HCT116 (cell line): ENCODE data around the gene CUEDC2. TPM values are rescaled to one million over a fixed set of nuclear protein-coding genes. Genes with fewer than 3 reads are reported as not detected.

Experiments
- ATAC-seq: fragments of 200-7000 bp; cut with Tn5 transposase; 2 replicates; pipeline ENCODE4 v1.9.1; 2020; ENCODE audit warnings: mild to moderate bottlenecking, moderate library complexity
- BruUV-seq: library from RNA; stranded (reverse); fragments of 400-500 nt; replicated peaks from 2 replicates; lab custom pipeline; 2021; lab: Mats Ljungman, UMichigan
- CTCF ChIA-PET: fragments of 300-600 bp; sonication (Branson Sonifier 250); formaldehyde crosslinking; loops from one replicate; lab custom pipeline; 2021; ENCODE audit warnings: antibody characterized with exemption; lab: Charles Lee
- POLR2A ChIA-PET: fragments of 300-600, 350-600 bp; sonication (Branson Sonifier 250); formaldehyde crosslinking; loops from one replicate; lab custom pipeline; 2021; ENCODE audit warnings: antibody characterized with exemption; lab: Charles Lee
- RAD21 ChIA-PET, 2 experiments: fragments of 300-600 bp; sonication (Branson Sonifier 250); formaldehyde crosslinking; loops; one replicate each; lab custom pipeline; 2023; ENCODE audit warnings: low total read pairs in 2 of 2; ENCODE audit not compliant: uncharacterized antibody in 2 of 2, unreplicated experiment in 2 of 2, low non-redundant PET in 1 of 2; lab: Charles Lee
- DNase-seq: peaks from one replicate; pipeline ENCODE4 v3.0.0-alpha.2; 2010; ENCODE audit warnings: low read depth, low spot score
- H2AFZ ChIP-seq: fragments of 200-600 bp; shearing (Covaris generic), sonication (generic); 2 replicates; pipeline ENCODE4 v1.6.1; 2017; ENCODE audit warnings: low read depth, mixed run types, mixed read lengths, antibody characterized with exemption, low read length; ENCODE audit not compliant: poor library complexity, severe bottlenecking
- H3K27ac ChIP-seq: 2 replicates; pipeline ENCODE4 v1.5.1; 2012; ENCODE audit warnings: low read depth, low read length
- H3K27me3 ChIP-seq: fragments of 200-600 bp; sonication (generic); 2 replicates; pipeline ENCODE4 v1.6.1; 2016; ENCODE audit warnings: mixed run types, low read length, mixed read lengths; ENCODE audit not compliant: insufficient read depth
- H3K36me3 ChIP-seq, 2 experiments: fragments of 200-500 bp in 1 of 2; fragments of 200-600 bp in 1 of 2; sonication (Bioruptor generic) in 1 of 2; sonication (generic) in 1 of 2; 2 replicates each; pipeline versions ENCODE4 v1.5.1 to v1.6.1; 2014 to 2016; ENCODE audit warnings: low read length in 2 of 2, inconsistent platforms in 1 of 2, mixed read lengths in 1 of 2, mixed run types in 1 of 2; ENCODE audit not compliant: insufficient read depth in 2 of 2, control insufficient read depth in 1 of 2
- H3K4me1 ChIP-seq, 2 experiments: fragments of 200-600 bp in 1 of 2; sonication (generic) in 1 of 2; 2 replicates each; pipeline versions ENCODE4 v1.5.1 to v1.6.1; 2012 to 2017; ENCODE audit warnings: low read length in 2 of 2, inconsistent platforms in 1 of 2, mild to moderate bottlenecking in 1 of 2, mixed read lengths in 1 of 2, mixed run types in 1 of 2, moderate library complexity in 1 of 2; ENCODE audit not compliant: insufficient read depth in 2 of 2, control insufficient read depth in 1 of 2
- H3K4me2 ChIP-seq: fragments of 200-600 bp; sonication (generic); 2 replicates; pipeline ENCODE4 v1.6.1; 2017; ENCODE audit warnings: mixed run types, low read length, mixed read lengths
- H3K4me3 ChIP-seq, 2 experiments: fragments of 200-600 bp in 1 of 2; sonication (generic) in 1 of 2; replicated peaks in 1 of 2; 2 replicates each; pipeline ENCODE4 v1.5.1; 2011 to 2016; ENCODE audit warnings: low read length in 2 of 2, control low read depth in 1 of 2, low read depth in 1 of 2, mild to moderate bottlenecking in 1 of 2, mixed read lengths in 1 of 2, mixed run types in 1 of 2
- H3K79me2 ChIP-seq: fragments of 200-600 bp; sonication (generic); 2 replicates; pipeline ENCODE4 v1.6.1; 2017; ENCODE audit warnings: mild to moderate bottlenecking, mixed run types, low read length, moderate library complexity, mixed read lengths; ENCODE audit not compliant: insufficient read depth
- H3K9ac ChIP-seq: fragments of 200-600 bp; sonication (generic); 2 replicates; pipeline ENCODE4 v1.6.1; 2016; ENCODE audit warnings: low read length, mixed read lengths
- H3K9me2 ChIP-seq: fragments of 200-600 bp; sonication (generic), shearing (Covaris generic); 2 replicates; pipeline ENCODE4 v1.6.1; 2017; ENCODE audit warnings: mixed run types, mild to moderate bottlenecking, moderate library complexity; ENCODE audit not compliant: insufficient read depth
- H3K9me3 ChIP-seq, 2 experiments: fragments of 200-500 bp in 1 of 2; fragments of 200-600 bp in 1 of 2; sonication (Bioruptor generic) in 1 of 2; sonication (generic) in 1 of 2; 2 replicates each; pipeline ENCODE4 v1.6.1; 2014 to 2017; ENCODE audit warnings: low read length in 2 of 2, mixed read lengths in 2 of 2, inconsistent platforms in 1 of 2, low read depth in 1 of 2, mild to moderate bottlenecking in 1 of 2, mixed run types in 1 of 2, moderate library complexity in 1 of 2; ENCODE audit not compliant: control insufficient read depth in 1 of 2, insufficient read depth in 1 of 2
- H4K20me1 ChIP-seq: fragments of 200-600 bp; sonication (generic), shearing (Covaris generic); 2 replicates; pipeline ENCODE4 v1.6.1; 2017; ENCODE audit warnings: mixed run types, mild to moderate bottlenecking, moderate library complexity; ENCODE audit not compliant: insufficient read depth
- ATF3 ChIP-seq: IDR thresholded peaks from 2 replicates; pipeline ENCODE4 v1.6.1; 2012
- CEBPB ChIP-seq: IDR thresholded peaks from 2 replicates; pipeline ENCODE4 v1.6.1; 2012; ENCODE audit warnings: low read depth
- ELF1 ChIP-seq: IDR thresholded peaks from 2 replicates; pipeline ENCODE4 v1.6.1; 2012; ENCODE audit warnings: low read depth, borderline replicate concordance
- EZH2phosphoT487 ChIP-seq: fragments of 200-600 bp; IDR thresholded peaks from 2 replicates; pipeline ENCODE4 v1.6.1; 2018; ENCODE audit warnings: antibody characterized with exemption, borderline replicate concordance
- FOSL1 ChIP-seq: IDR thresholded peaks from 2 replicates; pipeline ENCODE4 v1.6.1; 2012; ENCODE audit warnings: low read depth
- MAX ChIP-seq: IDR thresholded peaks from 2 replicates; pipeline ENCODE4 v1.6.1; 2012
- POLR2A ChIP-seq: IDR thresholded peaks from 2 replicates; pipeline ENCODE4 v1.7.0; 2011; ENCODE audit warnings: borderline replicate concordance; ENCODE audit not compliant: insufficient read depth, insufficient read length; ENCODE audit errors: extremely low read depth
- POLR2AphosphoS5 ChIP-seq: IDR thresholded peaks from 2 replicates; pipeline ENCODE4 v1.6.1; 2011; ENCODE audit warnings: mild to moderate bottlenecking, low read depth, low read length, moderate library complexity
- SIN3A ChIP-seq: IDR thresholded peaks from 2 replicates; pipeline ENCODE4 v1.6.1; 2012; ENCODE audit warnings: low read depth
- SP1 ChIP-seq: IDR thresholded peaks from 2 replicates; pipeline ENCODE4 v1.6.1; 2012; ENCODE audit warnings: low read depth
- SRF ChIP-seq: IDR thresholded peaks from 2 replicates; pipeline ENCODE4 v1.6.1; 2012; ENCODE audit warnings: low read depth
- TCF7L2 ChIP-seq: IDR thresholded peaks from 2 replicates; pipeline ENCODE4 v1.7.0; 2011; ENCODE audit warnings: borderline replicate concordance, inconsistent platforms; ENCODE audit not compliant: insufficient read depth, insufficient read length; ENCODE audit errors: extremely low read depth
- YY1 ChIP-seq: IDR thresholded peaks from 2 replicates; pipeline ENCODE4 v1.6.1; 2011; ENCODE audit warnings: low read length, low read depth, moderate library complexity, mild to moderate bottlenecking; ENCODE audit not compliant: insufficient replicate concordance; ENCODE audit errors: extremely low read depth
- ZNF274 ChIP-seq: fragments of 200-500 bp; sonication (Bioruptor generic); IDR thresholded peaks from 2 replicates; pipeline ENCODE4 v1.6.1; 2014; ENCODE audit warnings: mild to moderate bottlenecking, low read depth, low read length, inconsistent platforms
- intact Hi-C: fragments of 100-400 bp; cut with micrococcal nuclease; formaldehyde crosslinking; loops from 2 replicates; pipeline ENCODE4 v1.10.0; 2022
- total RNA-seq: library from RNA; stranded (reverse); gene quantifications from one replicate; pipeline ENCODE4 v1.2.1, GENCODE V29; 2021; ENCODE audit not compliant: unreplicated experiment
- TF ChIP-seq, protein P1 (sequence below): IDR thresholded peaks from 2 replicates; pipeline ENCODE4 v1.6.1; 2011; ENCODE audit warnings: mild to moderate bottlenecking, low read length, moderate library complexity; ENCODE audit not compliant: insufficient replicate concordance; ENCODE audit errors: extremely low read depth

Gene CUEDC2
- total RNA-seq, 1 experiment from 2014 or later: 96.7 TPM

DNA sequence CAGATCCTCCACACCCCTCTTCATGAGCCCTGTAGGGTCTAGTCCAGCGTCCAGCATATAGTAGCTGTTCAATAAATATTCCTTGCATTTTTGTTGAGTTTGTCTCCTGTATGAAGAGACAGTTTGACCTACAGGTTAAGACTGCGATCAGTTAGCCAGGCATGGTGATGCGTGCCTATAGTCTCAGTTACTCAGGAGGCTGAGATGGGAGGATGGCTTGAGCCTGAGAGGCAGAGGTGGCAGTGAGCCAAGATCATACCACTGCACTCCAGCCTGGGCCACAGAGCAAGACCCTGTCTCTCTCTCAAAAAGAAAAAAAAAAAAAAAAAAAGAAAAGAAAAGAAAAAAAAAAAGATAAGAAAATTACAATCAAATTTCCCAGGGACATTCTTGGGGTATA lies 5.1 kb upstream of the CUEDC2 start:
- intact Hi-C loops: no loop called here

More for the DNA sequence above, 5.1 kb upstream of the CUEDC2 start:
- RAD21 ChIA-PET: no interaction called here
- H4K20me1 ChIP-seq: no peaks in the 10 kb centered on the region
- H3K9me3 ChIP-seq: no peaks in the 10 kb centered on the region
- no peaks in the 10 kb centered on the region for H3K36me3 ChIP-seq
- TF ChIP-seq SIN3A (no peak), SP1 (no peak), TCF7L2 (no peak), SRF (no peak), MAX (no peak), ATF3 (no peak), EZH2phosphoT487 (no peak), CEBPB (no peak), YY1 (no peak), POLR2A (no peak), ELF1 (no peak), POLR2AphosphoS5 (no peak), FOSL1 (no peak), ZNF274 (no peak)
- TF ChIP-seq, protein P1, sequence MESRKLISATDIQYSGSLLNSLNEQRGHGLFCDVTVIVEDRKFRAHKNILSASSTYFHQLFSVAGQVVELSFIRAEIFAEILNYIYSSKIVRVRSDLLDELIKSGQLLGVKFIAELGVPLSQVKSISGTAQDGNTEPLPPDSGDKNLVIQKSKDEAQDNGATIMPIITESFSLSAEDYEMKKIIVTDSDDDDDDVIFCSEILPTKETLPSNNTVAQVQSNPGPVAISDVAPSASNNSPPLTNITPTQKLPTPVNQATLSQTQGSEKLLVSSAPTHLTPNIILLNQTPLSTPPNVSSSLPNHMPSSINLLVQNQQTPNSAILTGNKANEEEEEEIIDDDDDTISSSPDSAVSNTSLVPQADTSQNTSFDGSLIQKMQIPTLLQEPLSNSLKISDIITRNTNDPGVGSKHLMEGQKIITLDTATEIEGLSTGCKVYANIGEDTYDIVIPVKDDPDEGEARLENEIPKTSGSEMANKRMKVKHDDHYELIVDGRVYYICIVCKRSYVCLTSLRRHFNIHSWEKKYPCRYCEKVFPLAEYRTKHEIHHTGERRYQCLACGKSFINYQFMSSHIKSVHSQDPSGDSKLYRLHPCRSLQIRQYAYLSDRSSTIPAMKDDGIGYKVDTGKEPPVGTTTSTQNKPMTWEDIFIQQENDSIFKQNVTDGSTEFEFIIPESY: no peak
- CTCF ChIA-PET: no interaction called here
- DNase-seq: no peak
- POLR2A ChIA-PET: interaction anchor here (1.0 kb wide), 1 partner anchor 16 kb away, joined by 3 read pairs; the partner anchor contains the start of gene FBXL15
- H3K9ac ChIP-seq: no peak overlapping the region
- no peak overlapping the region for H3K4me2 ChIP-seq
- no TSS peak for BruUV-seq
- H3K4me1 ChIP-seq: peaks cover 0 to 13% of the 10 kb centered on the region in 2 experiments; a peak in 2 of 4 replicates
- H3K27ac ChIP-seq: no peak overlapping the region
- H3K79me2 ChIP-seq: no peaks in the 10 kb centered on the region
- no peak overlapping the region for H2AFZ ChIP-seq
- no peaks in the 10 kb centered on the region for H3K9me2 ChIP-seq
- ATAC-seq: no peak
- H3K4me3 ChIP-seq: no peak overlapping the region
- H3K27me3 ChIP-seq: peaks cover 7% of the 10 kb centered on the region; the same call in 1 of the 2 replicates
